ENCODE measurements around the gene KDM2B.

KDM2B gene

GRCh38 chr12:121576851-121577391 lies 3.9 kb downstream of the KDM2B start:
- peaks cover 45% of the 10 kb centered on the region for H3K36me3 ChIP-seq (replicated peaks; ENCODE audit: low read depth, low read length)
- peaks cover 82% of the 10 kb centered on the region for H3K79me2 ChIP-seq (ENCODE audit: low read length)
- H3K9me3 ChIP-seq (ENCODE audit: insufficient read depth, low read length): no peaks in the 10 kb centered on the region
- H3K27me3 ChIP-seq (ENCODE audit: low read depth, low read length): no peaks in the 10 kb centered on the region
- peak overlapping the region; percentile 84 for H3K27ac ChIP-seq (ENCODE audit: low read length)
- H3K4me2 ChIP-seq (ENCODE audit: low read length): peak overlapping the region; percentile 96
- TF ChIP-seq CTCF (IDR thresholded peaks at IDR 0.05; ENCODE audit: low read depth, low read length) (no peak), EZH2phosphoT487 (IDR thresholded peaks at IDR 0.05; ENCODE audit: low read depth) (no peak)
- no peak overlapping the region for H2AFZ ChIP-seq (ENCODE audit: low read depth, low read length)
- peak overlapping the region; percentile 87 for H3K9ac ChIP-seq (ENCODE audit: low read length)
- H3K4me3 ChIP-seq (ENCODE audit: low read length): peak overlapping the region; percentile 79
- H4K20me1 ChIP-seq (ENCODE audit: insufficient read depth, low read length): no peaks in the 10 kb centered on the region
- peaks cover 21% of the 10 kb centered on the region for H3K4me1 ChIP-seq (ENCODE audit: low read length)

- H3K4me2 ChIP-seq (ENCODE audit: low read length): peak overlapping the region; percentile 96
- no peaks in the 10 kb centered on the region for H3K27me3 ChIP-seq (ENCODE audit: low read depth, low read length)
- TF ChIP-seq CTCF (IDR thresholded peaks at IDR 0.05; ENCODE audit: low read depth, low read length): no peak
- TF ChIP-seq EZH2phosphoT487 (IDR thresholded peaks at IDR 0.05; ENCODE audit: low read depth): no peak
- no peak overlapping the region for H2AFZ ChIP-seq (ENCODE audit: low read depth, low read length)
- H3K9me3 ChIP-seq (ENCODE audit: insufficient read depth, low read length): no peaks in the 10 kb centered on the region
- H4K20me1 ChIP-seq (ENCODE audit: insufficient read depth, low read length): no peaks in the 10 kb centered on the region
- peaks cover 74% of the 10 kb centered on the region for H3K79me2 ChIP-seq (ENCODE audit: low read length)
- H3K27ac ChIP-seq (ENCODE audit: low read length): peak overlapping the region; percentile 84
- peaks cover 50% of the 10 kb centered on the region for H3K36me3 ChIP-seq (replicated peaks; ENCODE audit: low read depth, low read length)
- peak overlapping the region; percentile 79; the same call in 1 of the 2 replicates for H3K4me3 ChIP-seq (ENCODE audit: low read length)
- peaks cover 21% of the 10 kb centered on the region for H3K4me1 ChIP-seq (ENCODE audit: low read length)
- H3K9ac ChIP-seq (ENCODE audit: low read length): peak overlapping the region; percentile 87; the same call in 1 of the 2 replicates
These were observed 4.7 kb downstream of the KDM2B start for GRCh38 chr12:121575952-121576625.

GRCh38 chr12:121575051-121575450 lies 5.8 kb downstream of the KDM2B start:
- H3K27ac ChIP-seq (ENCODE audit: low read length): no peak overlapping the region
- H3K36me3 ChIP-seq (replicated peaks; ENCODE audit: low read depth, low read length): peaks cover 59% of the 10 kb centered on the region
- no peaks in the 10 kb centered on the region for H3K9me3 ChIP-seq (ENCODE audit: insufficient read depth, low read length)
- no peak overlapping the region for H3K4me2 ChIP-seq (ENCODE audit: low read length)
- H3K4me3 ChIP-seq (ENCODE audit: low read length): no peak overlapping the region
- no peaks in the 10 kb centered on the region for H4K20me1 ChIP-seq (ENCODE audit: insufficient read depth, low read length)
- TF ChIP-seq CTCF (IDR thresholded peaks at IDR 0.05; ENCODE audit: low read depth, low read length) (no peak), EZH2phosphoT487 (IDR thresholded peaks at IDR 0.05; ENCODE audit: low read depth) (no peak)
- H3K4me1 ChIP-seq (ENCODE audit: low read length): peaks cover 21% of the 10 kb centered on the region
- H3K9ac ChIP-seq (ENCODE audit: low read length): no peak overlapping the region
- no peaks in the 10 kb centered on the region for H3K27me3 ChIP-seq (ENCODE audit: low read depth, low read length)
- H3K79me2 ChIP-seq (ENCODE audit: low read length): peaks cover 76% of the 10 kb centered on the region
- no peak overlapping the region for H2AFZ ChIP-seq (ENCODE audit: low read depth, low read length)

- Histone ChIP-seq H3K9me3 (ENCODE audit: insufficient read depth, low read length) (no peaks in the 10 kb centered on the region), H3K4me1 (ENCODE audit: low read length) (peaks cover 27% of the 10 kb centered on the region), H3K9ac (ENCODE audit: low read length) (no peak overlapping the region), H3K36me3 (replicated peaks; ENCODE audit: low read depth, low read length) (peaks cover 59% of the 10 kb centered on the region), H2AFZ (ENCODE audit: low read depth, low read length) (no peak overlapping the region), H3K4me3 (ENCODE audit: low read length) (no peak overlapping the region), H3K27ac (ENCODE audit: low read length) (no peak overlapping the region), H3K79me2 (ENCODE audit: low read length) (peaks cover 75% of the 10 kb centered on the region), H3K27me3 (ENCODE audit: low read depth, low read length) (no peaks in the 10 kb centered on the region), H4K20me1 (ENCODE audit: insufficient read depth, low read length) (no peaks in the 10 kb centered on the region), H3K4me2 (ENCODE audit: low read length) (no peak overlapping the region)
- no peak for TF ChIP-seq CTCF (IDR thresholded peaks at IDR 0.05; ENCODE audit: low read depth, low read length)
- no peak for TF ChIP-seq EZH2phosphoT487 (IDR thresholded peaks at IDR 0.05; ENCODE audit: low read depth)
These were observed 6.8 kb downstream of the KDM2B start for GRCh38 chr12:121574025-121574424.

Data from OCI-LY3 (cell line).